IPS DF 19.7 (cell line): ENCODE measurements around the gene PRUNE2.
"Not testable (repeated sequence)": the region's sequence is repeated elsewhere in the genome, so short reads cannot be mapped to it uniquely, and the experiment has no call there.

Experiments
- DNase-seq: peaks from one replicate; pipeline ENCODE4 v3.0.0-alpha.2; 2013; ENCODE audit warnings: low read depth, low spot score

Gene PRUNE2

DNA sequence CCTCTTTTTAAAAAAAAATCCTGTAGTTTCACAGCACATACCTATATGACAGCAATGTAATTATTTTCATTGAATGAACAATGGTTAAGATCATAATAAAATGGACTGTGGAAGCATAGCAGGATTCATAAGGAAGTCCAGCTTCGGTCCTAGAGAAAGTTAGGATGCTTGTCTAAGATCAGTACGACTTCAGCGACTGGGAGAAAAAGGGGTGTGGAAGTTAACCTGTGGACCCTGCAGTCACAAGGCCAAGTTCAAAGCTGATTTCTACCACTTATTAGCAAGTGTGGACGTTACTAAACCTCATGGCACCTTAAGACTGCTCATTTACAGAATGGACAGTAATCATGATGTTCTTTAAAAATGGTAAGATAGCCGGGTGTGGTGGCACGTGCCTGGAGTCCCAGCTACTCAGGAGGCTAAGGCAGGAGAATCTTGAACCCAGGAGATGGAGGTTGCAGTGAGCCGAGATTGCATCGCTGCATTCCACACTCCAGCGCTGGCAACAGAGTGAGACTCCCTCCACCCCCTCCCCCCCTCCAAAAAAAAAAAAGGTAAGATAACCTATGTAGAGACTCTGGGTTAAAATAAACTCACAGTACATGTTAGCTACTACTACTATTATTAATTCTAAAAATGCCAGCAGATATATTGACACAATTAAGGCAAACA is 213.3 kb downstream of the PRUNE2 start:
- DNase-seq: no peak

DNA sequence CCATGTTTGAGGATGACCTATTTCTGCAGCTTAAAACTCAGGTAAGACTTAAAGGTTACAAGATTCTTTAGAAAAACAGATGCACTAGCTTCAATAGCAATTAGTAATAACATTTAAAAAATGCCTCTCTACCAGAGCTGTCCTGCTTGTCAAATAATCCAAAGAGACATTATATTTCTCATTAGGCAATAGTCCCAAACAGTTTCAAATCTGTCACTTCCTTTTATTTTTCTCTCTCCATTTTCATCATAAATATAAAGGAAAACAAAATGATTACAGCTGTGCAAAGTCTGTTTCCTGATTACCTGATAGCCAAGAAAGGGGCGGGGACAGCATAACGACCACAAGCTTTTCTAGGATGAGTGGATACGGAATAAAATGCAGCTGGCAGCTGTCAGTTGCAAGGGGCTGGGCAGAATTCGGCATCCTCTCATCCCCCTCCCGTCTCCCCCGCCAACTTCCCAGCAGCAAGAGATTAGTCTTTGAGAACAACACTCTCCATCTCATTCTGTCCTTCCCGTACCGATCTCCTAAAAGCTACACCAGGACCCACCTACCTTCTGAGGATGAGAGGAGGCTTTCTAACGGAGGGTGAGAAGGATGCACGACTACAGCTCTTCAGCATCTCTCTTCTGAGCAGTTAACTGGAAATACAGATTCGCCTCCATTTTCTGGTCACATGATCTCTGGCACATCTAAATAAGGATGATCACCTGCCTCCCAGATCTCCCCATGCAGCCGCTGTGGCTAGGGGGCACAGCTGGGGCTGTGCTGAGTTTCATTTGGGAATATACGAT is 214.2 kb downstream of the PRUNE2 start:
- DNase-seq: no peak

DNA sequence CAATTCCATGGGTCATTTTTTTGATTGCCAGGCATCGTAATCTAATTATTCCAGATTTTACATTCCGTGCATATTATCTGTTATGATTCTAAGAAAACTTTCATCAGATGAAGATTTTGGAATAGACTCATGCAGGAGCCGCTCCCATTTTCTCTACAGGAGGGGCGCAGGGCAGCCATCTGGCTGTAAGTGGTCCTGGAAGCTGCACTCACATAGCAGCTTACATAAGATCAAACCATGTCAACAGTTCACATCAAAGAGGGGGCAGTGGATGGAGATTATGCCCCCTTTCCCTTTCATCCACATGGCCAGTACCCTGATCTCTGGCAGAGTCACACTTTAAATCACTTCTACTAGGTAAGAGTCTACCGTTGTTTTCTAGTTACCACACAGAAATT is 214.9 kb downstream of the PRUNE2 start:
- DNase-seq: no peak

DNA sequence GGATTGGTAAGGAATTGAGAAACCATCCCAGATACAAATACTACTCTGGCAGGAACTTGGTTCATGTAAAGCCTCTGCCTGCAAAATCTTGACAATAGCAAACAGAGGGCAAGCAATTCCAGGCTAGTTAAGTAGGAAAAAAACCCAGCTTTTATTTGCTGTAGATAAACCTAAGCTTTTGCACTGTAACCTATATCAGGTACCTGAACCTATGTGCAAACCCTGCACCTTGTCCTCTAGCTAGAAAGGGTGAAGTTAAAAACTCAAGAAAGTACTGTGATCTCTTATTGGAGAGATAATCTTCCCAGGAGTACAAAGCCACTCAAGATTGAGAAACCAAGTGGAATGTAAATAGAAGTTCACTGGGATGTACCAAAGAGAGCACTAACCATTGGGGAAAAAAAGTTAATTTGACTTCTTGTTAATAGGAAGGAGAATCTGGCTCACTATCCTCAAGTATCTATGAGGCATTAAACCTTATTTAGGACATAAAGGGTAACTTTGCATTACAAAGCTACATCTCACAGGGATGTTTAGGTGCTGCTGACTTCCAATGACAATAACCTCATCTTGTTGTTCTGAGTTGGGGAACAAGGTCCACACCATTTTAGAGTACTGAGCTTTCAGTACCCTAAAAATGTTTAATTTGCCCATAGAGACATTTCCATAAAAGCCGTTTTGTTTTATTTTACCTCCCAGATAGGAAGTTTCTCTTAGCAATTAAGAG is 215.5 kb downstream of the PRUNE2 start:
- no peak for DNase-seq

DNA sequence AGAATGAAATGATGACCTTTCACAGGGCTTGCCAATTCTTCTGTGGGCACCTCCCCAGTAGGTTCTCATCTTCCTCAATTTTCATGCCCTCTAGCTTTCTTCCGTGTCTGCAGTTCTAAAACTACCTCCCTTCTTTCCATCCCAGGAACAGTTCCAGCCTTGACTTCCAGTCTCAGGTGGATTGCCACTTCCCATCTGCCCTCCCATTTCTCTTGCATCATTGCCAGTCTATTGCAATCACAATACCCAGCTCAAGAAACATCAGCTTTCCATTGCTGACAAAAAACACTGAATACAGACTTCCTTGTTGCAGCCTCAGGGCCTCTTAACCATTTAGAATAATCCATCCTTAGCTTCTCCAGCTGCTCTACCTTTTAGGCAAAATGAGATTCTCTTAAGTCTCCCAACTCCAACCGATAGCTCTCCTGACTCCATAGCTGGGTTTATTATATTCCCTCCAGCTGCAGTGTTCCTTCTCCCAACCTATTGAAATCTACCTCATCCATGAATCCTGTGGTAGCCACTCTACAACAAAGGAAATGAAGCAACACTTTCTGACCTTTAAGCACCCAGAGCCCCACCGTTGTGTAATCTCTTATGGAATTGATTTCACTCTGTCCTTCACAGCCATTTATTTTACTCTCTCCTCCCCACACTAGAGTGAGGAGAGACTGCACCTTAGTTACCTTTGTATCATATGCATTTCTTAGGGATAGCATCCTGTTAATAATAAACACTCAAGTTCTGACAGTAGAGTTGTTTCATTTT is 217.3 kb downstream of the PRUNE2 start:
- DNase-seq: no peak

DNA sequence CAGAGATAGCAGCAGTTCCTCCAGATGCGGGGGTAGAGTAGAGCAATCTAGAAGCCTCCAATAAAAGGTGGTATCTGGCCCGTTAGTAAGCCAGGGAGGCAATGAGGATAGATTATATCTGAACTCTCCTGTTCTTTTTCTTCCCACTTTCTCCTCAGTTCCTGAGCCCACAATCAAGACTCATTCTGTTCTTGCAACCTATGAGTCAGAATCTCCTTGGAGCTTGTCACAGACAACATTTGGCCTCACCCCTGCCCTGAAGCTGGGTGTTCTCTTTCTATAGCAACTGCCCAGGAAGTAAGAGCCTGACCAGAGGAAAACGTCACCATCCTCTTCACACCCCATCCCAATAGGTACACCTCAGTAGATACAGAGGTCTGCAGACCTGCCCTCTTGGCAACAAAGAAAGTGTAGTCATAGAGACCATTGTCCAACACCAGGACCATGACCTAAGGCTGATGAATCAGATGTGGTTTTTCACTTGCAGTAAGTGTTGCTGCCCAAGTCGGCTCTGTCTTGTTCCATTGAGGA is 218.0 kb downstream of the PRUNE2 start:
- DNase-seq: no peak

DNA sequence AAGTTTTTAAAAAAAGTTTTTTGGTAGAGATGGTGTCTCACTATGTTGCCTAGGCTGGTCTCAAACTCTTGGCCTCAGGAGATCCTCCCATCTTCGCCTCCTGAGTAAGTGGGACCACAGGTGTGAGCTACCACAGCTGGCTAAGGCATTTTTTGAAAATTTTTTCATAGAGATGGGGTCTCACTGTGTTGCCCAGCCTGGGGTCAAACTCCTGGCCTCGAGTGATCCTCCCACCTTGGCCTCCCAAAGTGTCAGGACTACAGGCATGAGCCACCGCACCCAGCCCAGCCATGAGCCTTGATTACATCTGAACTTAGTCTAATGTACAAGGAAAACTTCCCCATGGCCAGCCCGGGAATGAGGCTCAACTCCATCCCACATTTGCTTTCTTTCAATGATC is 219.2 kb downstream of the PRUNE2 start:
- no peak for DNase-seq

DNA sequence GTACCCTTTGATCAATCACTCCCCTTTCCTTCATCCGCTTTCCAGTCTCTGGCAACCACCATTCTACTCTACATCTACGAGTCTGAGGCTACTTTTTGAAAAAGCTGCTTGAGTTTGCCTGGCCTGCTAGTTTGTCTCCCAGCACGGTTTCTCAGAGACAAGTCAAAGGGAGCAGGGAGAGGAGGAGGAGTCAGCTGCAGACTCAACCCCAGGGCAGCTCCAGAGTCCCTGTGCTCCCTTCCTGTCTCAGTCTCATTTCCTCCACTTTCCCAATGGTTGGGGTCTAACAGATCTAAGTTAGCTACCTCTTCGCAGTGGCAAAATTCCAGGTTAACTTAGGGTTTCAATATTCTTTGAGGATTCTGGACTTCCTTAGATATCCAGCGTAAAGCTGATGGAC is 221.7 kb downstream of the PRUNE2 start:
- DNase-seq: no peak

DNA sequence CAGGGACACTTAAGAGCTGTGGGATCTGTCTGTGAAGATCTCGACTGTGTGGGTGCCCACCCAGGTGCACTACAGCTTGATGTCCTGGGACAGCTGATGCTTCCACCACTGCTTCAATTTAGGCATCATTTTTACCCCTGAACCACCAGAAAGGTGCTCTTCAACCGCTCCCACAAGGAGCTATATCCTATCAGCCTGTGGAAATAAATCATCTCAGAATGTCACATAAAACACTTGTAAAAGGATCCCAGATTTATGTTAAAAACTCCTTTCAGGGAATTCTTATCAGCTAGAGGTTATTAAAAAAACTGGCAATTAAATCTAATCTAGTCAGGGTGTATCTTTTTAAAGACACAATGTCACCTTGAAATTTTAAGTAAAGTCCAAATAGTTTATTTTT is 224.4 kb downstream of the PRUNE2 start:
- DNase-seq: no peak

DNA sequence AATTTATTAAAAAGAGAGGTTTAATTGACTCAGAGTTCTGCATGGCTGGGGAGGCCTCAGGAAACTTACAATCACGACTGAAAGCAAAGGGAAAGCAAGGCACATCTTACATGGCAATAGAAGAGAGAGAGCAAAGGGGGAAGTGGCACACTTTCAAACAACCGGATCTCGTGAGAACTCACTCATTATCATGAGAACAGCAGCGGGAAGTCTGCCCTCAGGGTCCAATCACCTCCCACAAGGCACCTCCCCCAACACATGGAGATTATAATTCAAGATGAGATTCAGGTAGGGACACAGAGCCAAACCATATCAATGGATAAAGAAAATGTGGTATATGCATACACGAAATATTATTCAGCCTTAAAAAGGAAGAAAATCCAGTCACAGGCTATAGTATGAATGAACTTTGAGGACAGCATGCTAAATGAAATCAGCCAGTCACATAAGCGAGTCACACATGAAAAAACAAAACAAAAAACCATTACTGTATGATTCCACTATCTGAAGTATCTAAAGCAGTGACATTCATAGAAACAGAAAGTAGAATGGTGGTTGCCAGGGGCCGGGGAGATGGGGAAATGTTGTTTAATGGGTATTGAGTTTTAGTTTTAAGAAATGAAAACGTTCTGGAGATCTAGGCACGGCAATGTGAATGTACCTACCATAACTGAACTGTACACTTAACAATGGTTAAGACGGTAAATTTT is 225.0 kb downstream of the PRUNE2 start:
- no peak for DNase-seq

DNA sequence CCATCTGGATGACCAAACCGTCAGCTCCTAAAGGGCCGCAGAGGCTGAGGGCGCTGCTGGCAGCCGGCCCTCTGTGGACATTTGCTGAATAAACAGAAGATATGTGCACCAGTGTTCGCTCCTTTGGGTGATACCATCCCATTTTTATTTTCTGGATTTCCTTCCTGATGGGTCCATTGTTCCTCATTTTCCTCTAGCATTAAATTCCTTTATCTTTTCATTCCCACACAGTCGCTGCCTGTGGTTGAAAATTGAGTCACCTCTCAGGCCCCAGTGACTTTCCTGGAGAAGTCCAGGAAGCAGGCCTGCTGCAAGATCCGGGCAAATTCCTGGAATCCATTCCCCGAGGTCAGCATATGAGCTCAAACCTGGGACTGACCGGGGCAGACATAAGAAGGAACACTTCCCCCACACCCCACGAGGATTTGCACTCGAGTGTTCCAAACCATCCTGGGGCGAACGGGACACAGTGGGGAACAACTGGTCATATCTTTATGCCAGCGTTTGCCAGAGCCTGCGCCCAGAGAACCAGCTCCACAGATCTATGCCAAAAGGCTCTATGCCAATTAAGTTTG is 228.3 kb downstream of the PRUNE2 start:
- DNase-seq: no peak

DNA sequence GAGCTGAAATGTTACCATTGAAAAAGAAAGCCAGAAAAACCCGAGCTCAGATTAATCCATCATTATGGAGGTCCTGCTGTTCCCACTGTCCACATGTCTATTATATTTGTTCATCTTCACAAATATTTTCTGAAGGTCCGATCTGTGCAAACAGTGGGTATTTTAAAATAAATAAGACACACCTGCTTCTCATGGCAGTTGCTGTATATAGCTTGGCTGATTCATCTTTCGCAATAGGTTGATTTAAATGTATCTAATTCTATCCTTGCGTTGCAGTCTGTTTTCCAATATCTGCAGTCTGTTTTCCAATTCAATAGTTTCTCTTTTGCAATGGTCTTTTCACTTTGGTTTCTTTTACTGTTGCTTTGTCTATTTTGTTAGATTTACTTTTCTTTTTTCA is 229.1 kb downstream of the PRUNE2 start:
- DNase-seq: no peak

DNA sequence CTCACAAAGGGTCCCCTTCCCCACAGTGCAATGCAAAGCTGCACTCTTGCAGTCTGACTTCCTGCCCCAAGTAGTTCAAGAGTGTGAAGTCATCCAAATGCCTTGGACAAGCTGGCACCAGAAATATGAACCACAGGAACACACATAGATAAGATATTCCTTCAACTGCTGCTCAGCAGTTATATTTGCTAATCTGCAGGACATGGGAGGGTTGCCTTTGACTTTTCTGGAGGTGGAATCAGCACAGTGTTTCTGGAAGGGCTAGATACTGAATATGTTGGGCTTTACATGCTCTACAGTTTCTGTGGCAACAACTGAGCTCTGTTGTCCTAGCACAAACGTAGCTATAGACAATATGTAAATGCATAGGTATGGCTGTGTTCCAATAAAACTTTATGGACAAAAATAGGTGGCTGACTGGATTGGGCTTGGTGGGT is 238.4 kb downstream of the PRUNE2 start:
- DNase-seq: no peak

DNA sequence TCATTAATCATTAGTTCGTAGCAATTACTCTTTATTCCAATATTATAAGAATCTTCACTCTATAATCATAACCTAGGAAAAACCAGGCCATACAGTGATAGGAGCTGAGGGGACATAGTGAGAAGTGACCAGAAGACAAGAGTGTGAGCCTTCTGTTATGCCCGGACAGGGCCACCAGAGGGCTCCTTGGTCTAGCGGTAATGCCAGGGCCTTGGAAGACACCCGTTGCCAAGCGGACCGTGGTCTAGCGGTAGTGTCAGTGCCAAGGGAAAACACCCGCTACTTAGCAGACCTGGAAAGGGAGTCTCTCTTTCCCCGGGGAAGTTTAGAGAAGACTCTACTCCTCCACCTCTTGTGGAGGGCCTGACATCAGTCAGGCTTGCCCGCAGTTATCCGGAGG is 239.9 kb downstream of the PRUNE2 start:
- not testable (repeated sequence) for DNase-seq

DNA sequence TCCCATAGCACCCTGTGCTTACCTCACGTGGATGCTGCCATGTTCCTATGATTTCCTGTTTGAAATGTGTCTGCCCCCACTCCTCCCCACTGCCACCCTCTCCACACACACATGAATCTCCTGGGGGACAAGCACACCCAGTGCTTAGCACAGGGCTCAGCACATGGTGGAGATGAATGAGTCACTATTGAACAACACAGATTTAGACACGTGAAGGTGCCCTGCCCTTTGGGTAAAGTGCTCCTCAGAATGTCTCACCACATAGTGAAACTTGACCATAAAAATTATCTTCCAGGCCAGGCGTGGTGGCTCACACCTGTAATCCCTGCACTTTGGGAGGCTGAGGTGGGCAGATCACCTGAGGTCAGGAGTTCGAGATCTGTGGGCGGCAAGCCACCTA is 240.5 kb downstream of the PRUNE2 start:
- no peak for DNase-seq

DNA sequence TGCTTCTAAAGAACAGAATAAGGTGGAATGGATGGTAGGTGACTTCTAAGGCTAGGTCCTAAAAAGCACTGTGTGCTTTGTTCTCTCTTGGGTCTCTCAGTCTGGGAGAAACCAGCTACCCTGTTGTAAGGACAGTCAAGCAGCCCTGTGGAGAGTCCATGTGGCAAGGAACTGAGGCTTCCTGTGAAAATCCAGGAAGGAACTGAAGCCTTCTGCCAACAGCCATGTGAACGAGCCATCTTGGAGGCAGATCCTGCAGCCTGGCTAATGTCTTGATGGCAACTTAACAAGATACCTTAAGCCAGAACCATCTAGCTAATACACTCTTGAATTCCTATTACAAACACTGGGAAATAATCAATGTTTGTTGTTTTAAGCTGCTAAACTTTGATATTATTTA is 241.8 kb downstream of the PRUNE2 start:
- DNase-seq: no peak

DNA sequence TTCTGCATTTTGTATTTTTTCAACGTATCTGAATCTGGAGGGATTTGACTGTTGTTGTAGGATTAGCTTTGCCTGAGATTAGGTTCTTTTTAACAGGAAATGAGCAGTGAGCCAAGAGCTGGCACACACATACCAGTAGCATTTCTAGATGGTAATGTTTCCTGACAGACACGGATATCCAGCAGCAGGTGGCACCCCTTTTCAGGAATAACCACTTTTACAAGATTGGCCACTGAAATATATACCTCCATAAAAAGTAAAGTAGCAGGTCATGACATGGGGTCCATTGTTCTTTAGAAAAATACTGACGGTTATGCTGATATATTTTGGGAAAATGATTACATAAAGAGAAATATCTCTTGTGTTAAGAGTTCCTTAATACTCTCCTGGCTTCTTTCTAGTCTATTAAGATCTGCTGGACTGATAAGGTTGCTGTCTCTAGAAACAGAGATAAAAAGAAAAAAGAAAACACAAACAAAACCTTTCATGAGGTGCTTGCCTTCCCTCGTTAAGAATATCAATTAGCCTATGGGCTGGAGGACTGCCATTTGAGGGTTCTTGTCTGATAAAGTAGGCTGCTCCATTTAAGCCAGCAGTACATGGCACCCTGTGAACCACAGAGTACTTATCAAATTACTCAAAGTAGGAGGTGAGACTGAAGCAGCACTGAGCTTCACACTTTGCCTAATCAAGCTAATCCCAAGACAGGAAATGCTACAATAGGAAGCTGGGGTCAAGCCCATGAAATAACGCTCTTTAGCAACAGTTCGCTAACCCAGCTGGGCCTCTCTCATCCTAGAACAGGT is 243.2 kb downstream of the PRUNE2 start:
- DNase-seq: no peak

DNA sequence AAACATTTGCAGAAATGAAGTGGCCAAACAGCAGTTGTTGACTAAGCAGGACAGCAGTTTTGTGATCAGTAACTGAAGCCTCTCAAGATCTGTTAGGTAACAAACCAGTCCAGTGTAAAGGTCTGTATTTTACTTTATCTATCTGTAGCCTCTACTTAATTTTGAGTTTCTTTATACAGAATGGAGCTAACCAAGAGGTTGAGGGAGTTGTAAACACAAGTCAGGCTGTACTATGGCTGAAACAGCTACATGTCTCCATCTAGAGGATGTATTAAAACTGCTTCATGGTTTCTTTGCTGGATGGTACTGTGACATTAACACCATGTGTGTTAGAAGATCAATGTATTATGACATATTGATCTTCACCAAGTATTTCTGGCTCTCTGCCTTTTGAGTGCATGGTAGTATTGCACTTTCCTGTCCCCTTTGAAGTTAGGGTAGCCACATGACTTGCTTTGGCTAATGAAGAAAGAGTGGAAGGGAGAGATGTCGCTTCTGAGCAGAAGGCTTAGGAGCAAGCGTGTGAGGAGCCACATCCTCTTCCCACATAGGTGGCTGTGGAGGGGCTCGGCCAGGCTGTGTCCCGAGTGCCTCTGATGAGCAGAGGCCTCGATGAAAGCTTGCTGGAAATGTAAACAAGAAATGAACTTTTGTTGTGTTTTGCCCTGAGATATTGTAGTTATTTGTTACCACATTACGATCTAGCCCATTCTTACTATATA is 247.2 kb downstream of the PRUNE2 start:
- DNase-seq: no peak

DNA sequence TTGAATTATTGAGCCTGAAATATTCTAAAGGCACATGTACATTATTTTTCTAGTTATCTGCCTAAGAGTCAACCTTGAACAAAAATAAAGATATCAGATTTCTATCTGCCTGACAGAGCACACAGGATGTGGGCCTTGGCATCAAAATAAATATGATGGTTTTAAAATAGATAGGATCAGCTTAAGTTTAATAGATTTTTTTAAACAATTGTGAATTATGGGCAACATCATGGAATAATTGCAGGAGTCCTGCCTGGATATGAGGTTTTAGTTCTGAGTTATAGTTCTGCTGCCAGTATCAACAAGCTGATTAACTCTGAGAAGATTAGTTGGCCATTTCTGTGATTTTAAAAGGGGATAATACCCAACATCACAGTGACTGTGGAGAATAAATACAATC is 248.6 kb downstream of the PRUNE2 start:
- DNase-seq: no peak
